GM18907 (cell line): ENCODE measurements around the gene B4GALT2.

Experiments
- ATAC-seq: cut with Tn5 transposase; IDR thresholded peaks from one replicate; pipeline ENCODE4 v1.9.1; 2021; ENCODE audit warnings: mild to moderate bottlenecking, moderate library complexity; ENCODE audit not compliant: unreplicated experiment

Gene B4GALT2, protein sequence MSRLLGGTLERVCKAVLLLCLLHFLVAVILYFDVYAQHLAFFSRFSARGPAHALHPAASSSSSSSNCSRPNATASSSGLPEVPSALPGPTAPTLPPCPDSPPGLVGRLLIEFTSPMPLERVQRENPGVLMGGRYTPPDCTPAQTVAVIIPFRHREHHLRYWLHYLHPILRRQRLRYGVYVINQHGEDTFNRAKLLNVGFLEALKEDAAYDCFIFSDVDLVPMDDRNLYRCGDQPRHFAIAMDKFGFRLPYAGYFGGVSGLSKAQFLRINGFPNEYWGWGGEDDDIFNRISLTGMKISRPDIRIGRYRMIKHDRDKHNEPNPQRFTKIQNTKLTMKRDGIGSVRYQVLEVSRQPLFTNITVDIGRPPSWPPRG

DNA sequence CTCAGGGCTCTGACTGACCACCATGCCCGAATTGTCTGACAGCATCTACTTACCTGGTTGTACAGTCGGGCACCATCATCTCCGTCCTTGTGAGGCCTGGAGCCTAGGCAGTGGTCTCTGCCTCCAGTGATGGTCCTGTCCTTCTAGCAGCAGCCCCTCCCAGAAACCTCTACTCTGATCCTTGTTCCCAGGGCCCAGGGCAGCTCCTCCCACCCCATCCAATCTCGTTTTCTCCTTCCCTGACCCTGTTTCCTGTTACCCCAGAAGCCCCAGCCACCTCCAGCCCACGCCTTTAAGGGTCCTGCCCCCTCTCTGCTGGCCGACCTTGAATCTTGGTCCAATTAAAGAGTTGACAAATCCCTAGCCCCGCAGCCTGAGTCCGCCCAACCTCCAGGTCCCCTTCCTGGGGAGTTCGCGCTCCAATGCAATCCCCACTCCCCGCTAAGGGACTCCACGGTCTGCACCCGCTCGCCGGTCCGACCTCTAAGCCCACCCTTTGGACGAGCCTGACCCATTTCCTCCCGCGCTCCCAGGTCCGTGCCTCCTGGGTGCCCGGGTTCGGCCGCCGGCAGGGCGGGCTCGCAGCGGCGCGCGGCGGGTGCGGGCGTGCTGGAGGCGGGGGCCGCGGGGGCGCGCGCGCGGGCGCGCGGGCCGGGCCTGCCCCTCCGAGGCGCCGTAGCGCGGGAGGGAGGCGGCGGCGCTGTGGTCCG is at the start of gene B4GALT2:
Gene B4GALT2 (plus strand): TSS at position 660 of the 710 bp plus-strand sequence. CDS start 1,951 bp downstream, outside the sequence.
- no peak for ATAC-seq

DNA sequence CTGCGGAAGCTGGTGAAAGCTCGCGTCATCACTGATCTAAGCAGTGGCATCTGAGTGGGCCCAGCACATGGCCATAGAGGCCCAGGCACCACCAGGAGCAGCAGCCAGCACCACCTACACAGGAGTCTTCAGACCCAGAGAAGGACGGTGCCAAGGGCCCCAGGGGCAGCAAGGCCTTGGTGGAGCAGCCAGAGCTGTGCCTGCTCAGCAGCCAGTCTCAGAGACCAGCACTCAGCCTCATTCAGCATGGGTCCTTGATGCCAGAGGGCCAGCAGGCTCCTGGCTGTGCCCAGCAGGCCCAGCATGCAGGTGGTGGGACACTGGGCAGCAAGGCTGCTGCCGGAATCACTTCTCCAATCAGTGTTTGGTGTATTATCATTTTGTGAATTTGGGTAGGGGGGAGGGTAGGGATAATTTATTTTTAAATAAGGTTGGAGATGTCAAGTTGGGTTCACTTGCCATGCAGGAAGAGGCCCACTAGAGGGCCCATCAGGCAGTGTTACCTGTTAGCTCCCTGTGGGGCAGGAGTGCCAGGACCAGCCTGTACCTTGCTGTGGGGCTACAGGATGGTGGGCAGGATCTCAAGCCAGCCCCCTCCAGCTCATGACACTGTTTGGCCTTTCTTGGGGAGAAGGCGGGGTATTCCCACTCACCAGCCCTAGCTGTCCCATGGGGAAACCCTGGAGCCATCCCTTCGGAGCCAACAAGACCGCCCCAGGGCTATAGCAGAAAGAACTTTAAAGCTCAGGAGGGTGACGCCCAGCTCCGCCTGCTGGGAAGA is 48.7 kb upstream of the B4GALT2 start:
- ATAC-seq: no peak

DNA sequence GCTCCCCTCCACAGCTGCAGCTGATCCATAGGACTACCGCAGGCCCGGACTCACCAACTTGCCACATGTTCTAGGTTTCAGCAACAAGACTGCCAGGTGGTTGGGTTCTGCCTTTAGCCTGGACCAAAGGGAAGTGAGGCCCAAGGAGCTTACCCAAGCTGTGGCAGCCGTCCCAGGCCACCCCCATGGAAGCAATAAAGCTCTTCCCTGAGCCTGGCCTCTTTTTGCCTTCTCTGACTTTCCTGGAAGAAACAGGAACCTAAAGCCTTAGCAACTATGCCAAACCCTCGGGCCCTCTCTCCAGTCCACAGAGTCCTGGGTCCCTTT is 48.1 kb upstream of the B4GALT2 start:
- no peak for ATAC-seq

DNA sequence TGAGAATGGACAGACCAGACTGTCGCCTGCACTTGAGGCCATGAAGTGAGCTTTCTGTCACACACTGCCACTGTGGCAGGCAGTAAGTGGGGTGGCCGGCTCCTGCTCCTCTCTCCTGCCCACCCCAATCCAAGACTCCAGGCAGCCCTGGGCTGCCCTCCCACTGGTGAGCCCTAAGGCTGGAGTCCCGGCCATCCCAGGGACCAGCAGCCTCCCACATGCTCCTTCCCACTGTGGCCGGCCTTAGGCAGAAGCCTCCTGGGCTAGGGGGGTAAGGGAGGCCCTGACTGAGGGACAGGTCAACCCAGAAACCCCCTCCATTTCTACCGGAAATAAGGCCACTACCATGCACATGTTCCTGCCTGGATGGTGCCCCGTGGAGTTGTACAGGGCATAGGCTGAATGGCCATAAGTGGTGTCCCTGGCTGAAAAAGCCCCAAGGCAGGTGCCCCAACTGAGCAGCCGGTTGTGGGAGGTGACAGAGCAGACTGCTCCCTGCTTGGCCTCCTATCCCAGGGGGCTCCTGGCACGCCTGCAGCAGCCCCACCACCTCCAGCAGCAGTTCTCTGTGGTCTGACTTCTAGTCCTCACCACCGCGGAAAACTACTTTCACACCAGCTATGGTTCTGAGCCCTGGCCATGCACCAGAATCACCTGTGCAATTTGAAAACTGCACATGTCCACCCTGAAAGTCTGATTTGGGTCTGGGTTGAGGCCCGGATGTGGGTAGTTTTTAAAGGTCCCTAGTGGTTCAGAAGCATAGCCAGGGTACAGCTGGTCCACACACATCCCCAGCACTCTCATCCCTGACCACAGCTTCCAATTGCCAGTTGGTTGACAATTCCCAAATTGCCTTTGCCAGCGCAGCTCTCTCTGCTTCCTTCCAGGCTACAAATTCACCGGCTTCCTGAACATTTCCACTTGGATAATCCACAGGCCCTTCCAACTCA is 47.0 kb upstream of the B4GALT2 start:
- ATAC-seq: no peak

DNA sequence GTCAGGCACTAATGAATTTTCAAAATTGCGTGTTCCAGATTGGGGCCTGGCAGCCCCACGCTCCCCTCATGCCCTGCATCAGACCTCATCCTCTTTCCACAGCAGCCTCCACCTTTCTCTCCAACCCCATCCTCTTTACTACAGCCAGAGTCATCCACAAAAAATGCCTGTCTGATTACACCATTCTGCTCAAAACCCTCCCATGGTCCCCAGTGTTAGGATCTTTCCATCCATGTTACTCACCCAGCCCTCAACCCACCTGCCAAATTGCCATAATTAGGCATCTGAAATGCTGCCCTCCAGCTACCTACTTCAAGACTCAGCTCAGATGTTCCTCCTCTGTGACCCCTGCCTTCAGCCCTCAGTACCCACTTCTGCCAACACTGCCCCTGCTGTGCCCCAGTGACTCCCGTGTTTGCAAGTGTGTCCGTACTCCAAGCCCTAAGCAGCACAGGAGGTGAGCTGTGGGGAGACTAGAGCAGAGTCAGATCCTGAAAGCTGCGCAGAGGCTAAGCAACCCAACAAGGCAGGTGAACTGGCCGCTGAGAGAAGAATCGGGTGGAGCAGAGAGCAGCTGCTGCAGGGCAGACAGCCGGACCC is 46.1 kb upstream of the B4GALT2 start:
- no peak for ATAC-seq

DNA sequence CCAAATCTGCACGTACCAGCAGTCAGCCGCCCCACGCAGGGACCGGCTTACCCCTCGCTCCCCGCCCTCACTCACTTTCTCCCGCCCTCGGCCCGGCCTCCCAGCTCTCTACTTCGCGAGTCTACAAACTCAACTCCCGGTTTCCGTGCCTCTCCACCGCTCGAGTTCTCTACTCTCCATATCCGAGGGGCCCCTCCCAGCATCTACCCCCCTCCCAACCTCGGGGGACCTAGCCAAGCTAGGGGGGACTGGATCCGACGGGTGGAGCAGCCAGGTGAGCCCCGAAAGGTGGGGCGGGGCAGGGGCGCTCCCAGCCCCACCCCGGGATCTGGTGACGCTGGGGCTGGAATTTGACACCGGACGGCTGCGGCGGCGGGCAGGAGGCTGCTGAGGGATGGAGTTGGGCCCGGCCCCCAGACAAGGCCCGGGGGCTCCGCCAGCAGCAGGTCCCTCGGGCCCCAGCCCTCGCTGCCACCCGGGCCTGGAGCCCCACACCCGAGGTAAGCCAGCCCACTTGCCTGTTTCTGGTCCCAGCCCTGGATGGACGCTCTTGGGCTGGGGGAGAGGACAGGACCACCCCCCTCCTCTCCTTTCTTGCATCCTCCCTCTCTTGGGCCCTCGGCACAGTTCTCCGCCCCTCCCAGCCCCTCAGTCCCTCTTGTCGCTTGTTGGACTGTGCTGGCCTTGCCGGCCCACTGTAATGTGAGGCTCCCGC is 45.5 kb upstream of the B4GALT2 start, which contains the start of gene ARTN:
Gene ARTN (plus strand): TSS at position 416 of the 715 bp plus-strand sequence. CDS start 1,856 bp downstream, outside the sequence.
- no peak for ATAC-seq

DNA sequence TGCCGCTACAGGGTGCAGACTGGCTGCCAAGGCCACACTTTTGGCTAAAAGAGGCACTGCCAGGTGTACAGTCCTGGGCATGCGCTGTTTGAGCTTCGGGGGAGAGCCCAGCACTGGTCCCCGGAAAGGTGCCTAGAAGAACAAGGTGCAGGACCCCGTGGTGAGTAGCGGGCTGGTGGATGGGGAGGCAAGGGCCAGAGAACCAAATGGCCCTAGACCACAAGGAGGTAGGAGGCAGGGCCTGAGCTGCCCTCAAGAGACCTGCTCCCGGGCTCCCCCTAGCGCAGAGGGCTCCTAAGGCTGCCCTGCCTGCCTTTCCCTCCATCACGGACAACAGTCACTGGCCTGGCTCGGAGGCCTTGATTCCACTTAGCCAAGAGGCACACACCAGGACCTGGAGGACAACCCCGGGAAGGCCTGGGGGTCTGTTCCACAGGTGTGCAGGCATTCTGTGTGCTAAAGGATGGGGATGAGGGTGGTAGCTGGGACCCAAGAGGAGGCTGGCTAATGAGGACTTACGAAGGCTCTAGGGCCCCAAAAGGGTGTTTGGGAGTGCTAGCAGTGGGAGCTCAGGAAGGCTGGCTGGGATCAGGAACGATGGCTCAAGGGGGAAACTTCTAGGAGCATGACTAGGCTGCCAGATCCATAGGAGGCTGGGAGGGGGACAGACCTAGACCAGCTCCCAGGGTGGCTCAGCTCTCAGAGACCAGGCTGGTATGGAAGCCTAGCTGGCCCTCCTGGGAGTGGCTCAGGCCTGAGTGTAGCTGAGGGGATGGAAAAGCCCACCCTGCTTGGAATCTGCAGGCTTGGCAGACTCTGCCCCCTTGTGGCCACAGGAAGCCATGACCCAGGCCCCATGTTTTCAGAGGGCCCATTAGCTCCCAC is 44.7 kb upstream of the B4GALT2 start:
- ATAC-seq: no peak

DNA sequence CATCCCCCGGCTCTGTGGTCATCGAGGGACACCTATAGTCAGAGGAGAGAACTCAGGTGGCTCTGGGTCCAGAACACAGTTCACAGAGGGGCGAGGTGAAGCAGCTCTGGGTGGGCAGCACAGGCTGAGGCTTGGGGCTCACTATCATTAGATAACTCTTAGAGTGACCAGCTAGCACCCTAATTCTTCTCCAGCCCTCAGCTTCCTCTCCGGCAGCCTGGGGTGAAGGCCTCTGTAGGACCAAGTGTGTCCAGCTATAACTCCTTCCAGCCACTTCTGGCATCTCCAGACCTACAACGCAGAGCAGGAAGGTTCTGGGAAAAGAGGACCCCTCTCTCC is 44.1 kb upstream of the B4GALT2 start:
- no peak for ATAC-seq

DNA sequence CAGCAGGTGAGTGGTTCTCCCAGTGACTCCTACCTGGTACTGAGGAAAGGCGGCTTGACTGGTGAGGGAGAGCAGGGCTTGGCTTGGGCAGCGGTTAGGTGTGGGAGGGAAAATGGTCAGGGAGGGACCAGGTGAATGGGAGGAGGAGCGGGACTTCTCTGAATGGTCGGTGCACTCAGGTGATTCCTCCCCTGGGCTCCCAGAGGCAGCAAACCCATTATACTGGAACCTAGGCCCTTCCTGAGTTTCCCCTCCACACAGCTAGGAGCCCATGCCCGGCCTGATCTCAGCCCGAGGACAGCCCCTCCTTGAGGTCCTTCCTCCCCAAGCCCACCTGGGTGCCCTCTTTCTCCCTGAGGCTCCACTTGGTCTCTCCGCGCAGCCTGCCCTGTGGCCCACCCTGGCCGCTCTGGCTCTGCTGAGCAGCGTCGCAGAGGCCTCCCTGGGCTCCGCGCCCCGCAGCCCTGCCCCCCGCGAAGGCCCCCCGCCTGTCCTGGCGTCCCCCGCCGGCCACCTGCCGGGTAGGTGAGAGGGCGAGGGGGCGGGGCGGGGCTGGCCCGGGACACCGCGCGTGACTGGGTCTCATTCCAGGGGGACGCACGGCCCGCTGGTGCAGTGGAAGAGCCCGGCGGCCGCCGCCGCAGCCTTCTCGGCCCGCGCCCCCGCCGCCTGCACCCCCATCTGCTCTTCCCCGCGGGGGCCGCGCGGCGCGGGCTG is 43.1 kb upstream of the B4GALT2 start:
- ATAC-seq: no peak

DNA sequence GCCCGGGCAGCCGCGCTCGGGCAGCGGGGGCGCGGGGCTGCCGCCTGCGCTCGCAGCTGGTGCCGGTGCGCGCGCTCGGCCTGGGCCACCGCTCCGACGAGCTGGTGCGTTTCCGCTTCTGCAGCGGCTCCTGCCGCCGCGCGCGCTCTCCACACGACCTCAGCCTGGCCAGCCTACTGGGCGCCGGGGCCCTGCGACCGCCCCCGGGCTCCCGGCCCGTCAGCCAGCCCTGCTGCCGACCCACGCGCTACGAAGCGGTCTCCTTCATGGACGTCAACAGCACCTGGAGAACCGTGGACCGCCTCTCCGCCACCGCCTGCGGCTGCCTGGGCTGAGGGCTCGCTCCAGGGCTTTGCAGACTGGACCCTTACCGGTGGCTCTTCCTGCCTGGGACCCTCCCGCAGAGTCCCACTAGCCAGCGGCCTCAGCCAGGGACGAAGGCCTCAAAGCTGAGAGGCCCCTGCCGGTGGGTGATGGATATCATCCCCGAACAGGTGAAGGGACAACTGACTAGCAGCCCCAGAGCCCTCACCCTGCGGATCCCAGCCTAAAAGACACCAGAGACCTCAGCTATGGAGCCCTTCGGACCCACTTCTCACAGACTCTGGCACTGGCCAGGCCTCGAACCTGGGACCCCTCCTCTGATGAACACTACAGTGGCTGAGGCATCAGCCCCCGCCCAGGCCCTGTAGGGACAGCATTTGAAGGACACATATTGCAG is 42.4 kb upstream of the B4GALT2 start:
- no peak for ATAC-seq

DNA sequence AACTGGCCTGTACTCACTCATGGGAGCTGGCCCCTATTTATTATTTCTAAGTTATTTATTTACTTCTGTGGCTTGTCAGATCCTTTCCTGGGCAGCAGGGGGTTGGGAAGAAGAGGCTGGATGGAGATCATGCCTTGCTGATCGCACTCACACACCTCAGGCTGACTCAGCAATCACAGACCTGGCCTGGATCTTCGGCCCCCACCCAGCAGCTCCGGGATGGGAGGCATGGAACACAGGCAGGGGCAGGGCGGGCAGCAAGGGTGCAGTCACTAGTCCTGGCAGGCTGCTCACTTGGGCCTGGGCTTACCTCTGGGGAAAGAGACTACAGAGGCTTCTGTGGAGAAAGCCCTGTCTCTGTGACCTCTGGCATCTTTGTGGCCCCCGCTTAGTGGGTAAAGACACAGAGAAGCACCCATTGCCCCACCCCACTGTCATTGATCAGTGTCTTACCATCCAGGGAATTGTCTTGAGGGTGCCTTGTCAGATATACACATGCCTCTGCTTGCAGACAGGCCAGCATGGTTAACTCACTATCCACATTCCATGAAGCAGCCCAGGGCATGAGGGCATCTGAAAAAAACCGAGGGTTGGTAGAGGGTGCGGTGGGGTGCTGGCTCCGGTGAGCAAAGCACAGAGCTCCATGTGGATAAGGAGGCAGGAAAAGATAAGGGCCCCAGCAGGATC is 41.7 kb upstream of the B4GALT2 start:
- ATAC-seq: no peak

DNA sequence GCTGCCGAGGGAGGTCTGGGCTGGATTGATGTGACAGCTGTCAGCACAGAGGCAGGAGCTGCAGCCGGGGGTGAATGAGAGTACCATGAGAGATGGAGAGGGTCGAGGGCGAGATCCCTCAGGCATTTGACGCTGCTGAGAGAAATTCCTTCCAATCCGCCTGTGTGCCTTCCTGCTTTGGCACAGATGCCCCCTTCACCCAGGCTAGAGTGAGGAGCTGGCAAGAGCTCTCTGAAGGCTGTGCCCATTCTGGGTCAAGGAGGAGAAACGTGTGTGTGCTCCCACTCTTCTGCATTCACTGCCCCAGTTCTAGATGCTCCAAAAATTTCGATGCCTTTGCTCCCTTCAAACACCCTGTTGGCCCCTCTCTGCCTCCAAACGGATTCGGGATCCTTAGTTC is 40.6 kb upstream of the B4GALT2 start:
- ATAC-seq: no peak

DNA sequence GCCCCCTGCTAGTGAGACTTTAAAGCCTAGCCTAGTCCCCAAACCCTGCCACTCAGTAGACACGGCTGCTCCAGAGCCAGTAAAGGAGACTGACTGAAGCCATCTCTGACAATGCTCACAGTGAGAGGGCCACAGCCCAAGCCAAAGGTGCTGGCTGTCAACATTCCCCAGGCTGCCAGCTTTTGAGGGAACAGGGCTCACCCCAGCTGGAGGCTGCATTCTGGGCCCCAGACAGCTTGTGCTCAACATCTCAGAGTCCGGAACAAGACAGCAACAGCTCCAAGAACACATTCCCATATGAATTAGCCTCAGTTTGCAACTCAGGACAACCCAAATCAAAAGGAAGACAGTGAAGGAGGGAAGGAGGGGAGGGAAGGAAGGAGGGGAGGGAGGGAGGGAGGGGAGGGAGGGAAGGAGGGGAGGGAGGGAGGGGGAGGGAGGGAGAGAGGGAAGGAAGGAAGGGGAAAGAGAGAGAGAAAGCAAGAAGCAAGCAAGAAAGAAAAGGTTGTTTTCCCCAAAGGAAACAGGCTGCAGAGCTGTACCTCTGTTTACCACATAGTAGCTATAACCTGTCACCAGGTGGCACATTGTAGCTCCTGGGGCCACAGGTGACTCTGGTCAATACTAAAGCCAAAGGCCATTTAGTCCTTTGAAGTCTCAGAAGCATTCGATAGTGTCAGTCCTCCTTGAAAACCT is 40.0 kb upstream of the B4GALT2 start:
- no peak for ATAC-seq

DNA sequence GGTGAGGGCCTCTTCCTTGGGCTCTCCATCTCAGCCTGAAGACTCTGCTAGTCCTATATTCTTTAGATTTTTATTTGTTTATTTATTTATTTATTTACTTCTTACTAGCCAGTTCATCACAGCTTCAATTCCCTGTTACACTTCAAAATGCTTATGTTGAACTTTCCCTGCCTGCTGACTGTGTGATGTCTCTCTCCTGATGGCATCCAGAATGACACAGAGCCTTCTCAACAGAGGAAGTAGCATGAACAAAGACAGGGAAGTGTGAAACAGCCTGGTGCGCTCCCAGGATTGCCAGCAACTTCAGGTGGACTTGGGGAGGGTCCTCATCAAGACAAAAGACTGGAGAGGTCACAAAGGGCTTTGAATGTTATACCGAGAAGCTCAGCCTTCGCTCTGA is 36.6 kb upstream of the B4GALT2 start:
- ATAC-seq: no peak

DNA sequence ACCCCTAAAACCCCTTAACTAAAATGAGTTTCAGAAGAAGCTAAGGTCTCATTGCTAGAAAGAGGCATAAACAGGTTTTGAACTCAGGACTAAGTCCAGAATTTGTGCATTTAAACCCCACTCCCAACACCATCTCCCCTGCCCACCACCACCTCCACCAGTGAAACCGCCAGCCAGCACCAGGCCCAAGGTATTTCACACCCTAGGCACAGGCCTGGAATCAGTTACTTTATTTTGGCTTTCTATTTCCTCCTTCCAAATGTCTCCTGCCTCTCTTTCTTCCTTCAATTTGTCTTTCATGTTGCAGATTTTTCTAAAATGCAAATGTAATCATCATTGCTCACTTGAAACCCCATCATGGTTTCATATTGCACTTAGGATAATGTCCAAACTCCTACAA is 34.1 kb upstream of the B4GALT2 start:
- no peak for ATAC-seq

DNA sequence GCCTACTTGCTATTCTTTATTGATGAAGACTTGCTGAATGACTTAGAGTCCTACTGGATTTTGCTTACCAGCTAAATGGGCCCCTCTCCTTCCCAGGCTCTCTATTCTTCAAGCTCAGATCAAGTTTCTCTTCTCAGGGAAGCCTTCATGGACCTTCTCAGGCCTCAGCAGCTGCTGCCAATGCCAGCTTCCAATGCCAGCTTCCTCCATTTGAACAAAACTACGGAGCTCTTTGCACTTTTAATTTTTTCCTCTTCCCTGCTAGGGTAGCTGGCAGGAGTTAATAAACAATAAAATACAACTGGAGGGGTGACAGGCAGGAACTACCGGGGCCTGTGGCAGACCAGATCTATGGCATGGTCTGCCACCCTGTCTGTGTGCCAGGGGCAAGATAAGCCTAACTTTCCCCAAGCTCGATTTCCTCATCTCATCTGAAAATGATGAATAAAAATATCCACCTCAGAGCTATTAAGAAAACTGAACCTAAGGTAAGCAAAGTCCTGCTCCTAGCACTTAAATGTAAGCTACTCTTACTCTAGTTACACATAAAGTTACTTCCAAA is 33.3 kb upstream of the B4GALT2 start:
- no peak for ATAC-seq
